ENCODE data around the gene TPTE.
"Not testable (repeated sequence)": the region's sequence is repeated elsewhere in the genome, so short reads cannot be mapped to it uniquely, and the experiment has no call there.

TPTE gene

GRCh38 chr21:10521091-10521598, at the start of gene TPTE:
TPTE (plus strand) TSS chr21:10521583; CDS start chr21:10538724, 17,141 bp downstream.
- no peak for DNase-seq (ENCODE audit: low spot score)
- FAIRE-seq, result no peak

GRCh38 chr21:10471999-10472398, 49.4 kb upstream of the TPTE start:
- FAIRE-seq; DNase-seq (ENCODE audit: low spot score): not testable (repeated sequence)

- FAIRE-seq; DNase-seq (ENCODE audit: low spot score): not testable (repeated sequence)
Measured at GRCh38 chr21:10477794-10478193, 43.6 kb upstream of the TPTE start.

- not testable (repeated sequence) for FAIRE-seq; DNase-seq (ENCODE audit: low spot score)
Measured at GRCh38 chr21:10479875-10480274, 41.5 kb upstream of the TPTE start.

- FAIRE-seq, result not testable (repeated sequence)
Measured at GRCh38 chr21:10484864-10485263, 36.5 kb upstream of the TPTE start.

GRCh38 chr21:10490453-10490852, 30.9 kb upstream of the TPTE start:
- DNase-seq (ENCODE audit: low spot score); FAIRE-seq: not testable (repeated sequence)

More at GRCh38 chr21:10484864-10485263, 36.5 kb upstream of the TPTE start:
- DNase-seq (ENCODE audit: low spot score), result not testable (repeated sequence)

GRCh38 chr21:10511116-10511515, 10.3 kb upstream of the TPTE start:
- DNase-seq (ENCODE audit: low spot score) (no peak), FAIRE-seq (no peak)

GRCh38 chr21:10516889-10517288, 4.5 kb upstream of the TPTE start:
- DNase-seq (ENCODE audit: low spot score); FAIRE-seq: not testable (repeated sequence)

GRCh38 chr21:10517904-10518303, 3.5 kb upstream of the TPTE start:
- not testable (repeated sequence) for DNase-seq (ENCODE audit: low spot score); FAIRE-seq

- FAIRE-seq; DNase-seq (ENCODE audit: low spot score): not testable (repeated sequence)
Measured at GRCh38 chr21:10521835-10522500, 585 bp downstream of the TPTE start.

- DNase-seq (ENCODE audit: low spot score) (no peak), FAIRE-seq (no peak)
Measured at GRCh38 chr21:10539956-10540355, 18.6 kb downstream of the TPTE start.

- not testable (repeated sequence) for FAIRE-seq; DNase-seq (ENCODE audit: low spot score)
Measured at GRCh38 chr21:10544376-10544775, 23.0 kb downstream of the TPTE start.

- not testable (repeated sequence) for DNase-seq (ENCODE audit: low spot score); FAIRE-seq
Measured at GRCh38 chr21:10547868-10548267, 26.5 kb downstream of the TPTE start.

GRCh38 chr21:10548331-10548954, 27.1 kb downstream of the TPTE start:
- FAIRE-seq; DNase-seq (ENCODE audit: low spot score): not testable (repeated sequence)

- DNase-seq (ENCODE audit: low spot score); FAIRE-seq: not testable (repeated sequence)
Measured at GRCh38 chr21:10570803-10571202, 49.4 kb downstream of the TPTE start.

- not testable (repeated sequence) for DNase-seq (ENCODE audit: low spot score); FAIRE-seq
Measured at GRCh38 chr21:10574531-10575310, 53.3 kb downstream of the TPTE start.

GRCh38 chr21:10575311-10575667, 53.9 kb downstream of the TPTE start:
- DNase-seq (ENCODE audit: low spot score), result no peak
- FAIRE-seq, result no peak

- not testable (repeated sequence) for FAIRE-seq; DNase-seq (ENCODE audit: low spot score)
Measured at GRCh38 chr21:10578910-10579309, 57.5 kb downstream of the TPTE start.

- DNase-seq (ENCODE audit: low spot score); FAIRE-seq: not testable (repeated sequence)
Measured at GRCh38 chr21:10589115-10589514, 67.7 kb downstream of the TPTE start.

- FAIRE-seq; DNase-seq (ENCODE audit: low spot score): not testable (repeated sequence)
Measured at GRCh38 chr21:10607074-10607473, 85.7 kb downstream of the TPTE start.

GRCh38 chr21:10614285-10614684, 92.9 kb downstream of the TPTE start:
- not testable (repeated sequence) for DNase-seq (ENCODE audit: low spot score); FAIRE-seq

Measured in urothelium cell line (cell line).